GM19351 (cell line): ENCODE results near the gene POLE4.

ENCODE experiments used
- ATAC-seq: cut with Tn5 transposase; IDR thresholded peaks from one replicate; pipeline ENCODE4 v1.9.1; 2021; ENCODE audit warnings: mild to moderate bottlenecking, moderate library complexity; ENCODE audit not compliant: unreplicated experiment

POLE4 gene

DNA sequence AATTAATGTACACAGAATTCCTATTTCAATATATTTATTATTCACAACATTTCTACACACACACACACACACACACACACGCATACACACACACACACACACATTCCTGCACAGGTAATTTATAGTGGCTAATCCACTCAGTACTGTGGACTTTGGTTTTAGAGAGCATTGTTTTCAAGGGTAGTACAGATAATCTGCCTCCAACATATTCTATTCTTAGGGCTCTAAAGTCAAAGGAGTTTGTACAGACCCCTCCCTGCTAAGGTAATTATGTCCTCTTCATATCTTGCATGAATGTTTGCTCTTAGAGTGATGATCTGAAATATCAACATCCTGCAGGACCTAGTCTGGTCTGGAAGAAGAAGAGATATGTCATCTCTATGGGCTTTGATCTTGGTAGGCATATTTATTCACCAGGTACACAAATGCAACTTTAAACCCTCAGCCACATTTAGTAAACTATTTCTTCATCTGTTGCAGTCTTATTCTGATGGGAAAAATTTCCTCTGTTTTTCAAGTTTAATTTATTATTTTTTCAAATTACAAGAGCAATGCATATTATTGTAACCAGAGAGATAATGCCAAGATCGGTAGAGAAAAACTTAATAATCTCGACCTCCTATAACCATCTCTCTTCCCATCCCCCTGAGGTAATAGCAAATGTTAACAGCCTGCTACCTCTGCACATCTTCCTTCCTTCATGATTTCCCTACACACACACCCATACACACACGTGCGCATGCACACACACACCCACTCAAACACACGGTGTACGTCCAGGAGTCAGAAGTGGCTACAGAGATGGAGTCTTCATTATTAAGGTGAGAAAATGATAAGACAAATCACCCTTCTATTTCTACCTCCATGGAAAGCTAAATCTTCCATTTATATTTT, 18.3 kb upstream of the POLE4 start:
- no peak for ATAC-seq

DNA sequence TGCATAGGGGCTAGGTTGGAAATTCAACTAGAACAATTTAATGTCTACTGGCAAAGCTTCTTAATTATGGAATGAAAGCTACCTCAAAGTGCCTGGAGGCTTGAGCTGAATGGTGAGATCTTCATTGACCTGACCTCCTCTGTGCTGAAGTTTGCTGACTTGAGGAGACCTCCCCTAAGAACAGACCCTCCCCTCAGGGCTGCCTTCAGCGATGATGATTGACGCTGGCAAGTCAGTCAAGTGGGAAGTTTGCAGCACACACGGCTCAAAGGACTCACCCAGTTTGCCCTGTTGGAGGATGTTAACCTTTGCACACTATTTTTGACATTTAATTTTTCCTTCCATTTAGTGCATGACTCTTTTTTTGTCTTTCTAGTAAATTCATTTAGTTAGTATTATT, 17.2 kb upstream of the POLE4 start:
- ATAC-seq: no peak

DNA sequence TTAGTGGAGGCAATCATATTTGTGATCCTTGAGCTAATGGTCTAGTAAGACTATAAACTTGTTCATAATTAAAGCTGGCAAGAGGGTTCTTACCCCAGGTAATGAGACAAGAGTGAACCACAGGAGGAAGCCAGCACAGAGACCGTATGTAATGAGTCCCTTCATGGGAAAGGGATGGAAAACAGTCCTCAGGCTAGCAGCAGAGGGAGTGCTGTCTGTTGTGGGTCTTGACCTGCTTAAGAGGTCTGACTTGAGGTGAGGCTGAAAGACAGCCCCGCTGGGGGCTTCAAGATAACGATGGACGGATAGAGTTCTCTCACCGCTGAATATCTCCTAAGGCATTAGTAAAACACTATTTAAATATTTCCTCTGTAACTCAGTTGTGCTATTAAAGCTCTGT, 16.2 kb upstream of the POLE4 start:
- no peak for ATAC-seq

DNA sequence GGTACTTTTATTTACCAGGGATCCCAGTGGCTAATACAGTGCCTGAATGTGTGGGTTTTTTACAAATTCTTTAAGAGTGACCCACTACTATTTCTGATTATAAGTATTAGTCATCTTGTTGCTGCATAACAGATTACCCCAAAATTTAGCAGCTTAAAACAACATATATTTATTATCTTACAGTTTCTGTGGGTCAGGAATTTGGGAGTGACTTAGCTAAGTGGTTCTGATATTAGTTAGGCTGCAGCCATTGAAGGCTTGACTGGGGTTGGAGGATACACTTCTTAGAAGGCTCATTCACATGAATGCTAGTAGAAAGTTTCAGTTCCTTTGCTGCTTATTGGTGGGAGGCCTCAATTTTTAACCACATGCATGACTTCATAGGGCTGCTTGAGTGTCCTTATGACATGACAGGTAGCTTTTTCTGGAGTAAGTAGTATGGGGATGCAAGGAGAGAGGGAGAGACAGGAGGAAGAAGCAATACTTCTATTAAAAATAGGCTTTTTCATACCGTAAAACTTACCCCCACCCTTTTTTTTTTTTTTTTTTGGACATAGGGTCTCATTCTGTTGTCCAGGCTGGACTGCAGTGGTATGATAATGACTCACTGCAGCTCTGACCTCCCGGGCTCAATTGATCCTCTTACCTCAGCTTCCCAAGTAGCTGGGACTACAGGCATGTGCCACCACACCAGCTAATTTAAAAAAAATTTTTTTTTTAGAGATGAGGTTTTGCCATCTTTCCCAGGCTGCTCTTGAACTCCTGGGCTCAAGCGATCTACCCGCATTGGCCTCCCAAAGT, 13.3 kb upstream of the POLE4 start:
- ATAC-seq: peak; percentile 100

DNA sequence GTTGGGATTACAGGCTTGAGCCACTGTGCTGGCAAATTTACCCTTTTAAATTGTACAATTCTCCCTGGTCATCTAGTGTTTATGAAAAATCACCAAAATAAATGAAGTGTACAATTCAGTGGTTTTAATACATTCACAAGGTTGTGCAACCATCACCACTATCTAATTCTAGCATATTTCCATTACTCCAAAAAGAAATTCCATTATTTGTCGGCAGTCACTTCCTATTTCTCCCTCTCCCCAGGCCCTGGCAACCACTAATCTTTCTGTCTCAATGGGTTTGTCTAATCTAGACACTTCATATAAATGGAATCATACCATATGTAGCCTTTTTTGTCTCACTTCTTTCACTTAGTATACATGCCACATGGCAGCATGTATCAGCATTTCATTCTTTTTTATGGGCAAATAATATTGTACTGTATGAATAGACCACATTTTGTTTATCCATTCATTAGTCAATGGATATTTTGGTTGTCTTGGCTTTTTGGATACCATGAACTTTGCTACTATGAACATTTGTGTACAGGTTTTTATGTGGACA, 12.6 kb upstream of the POLE4 start:
- no peak for ATAC-seq

DNA sequence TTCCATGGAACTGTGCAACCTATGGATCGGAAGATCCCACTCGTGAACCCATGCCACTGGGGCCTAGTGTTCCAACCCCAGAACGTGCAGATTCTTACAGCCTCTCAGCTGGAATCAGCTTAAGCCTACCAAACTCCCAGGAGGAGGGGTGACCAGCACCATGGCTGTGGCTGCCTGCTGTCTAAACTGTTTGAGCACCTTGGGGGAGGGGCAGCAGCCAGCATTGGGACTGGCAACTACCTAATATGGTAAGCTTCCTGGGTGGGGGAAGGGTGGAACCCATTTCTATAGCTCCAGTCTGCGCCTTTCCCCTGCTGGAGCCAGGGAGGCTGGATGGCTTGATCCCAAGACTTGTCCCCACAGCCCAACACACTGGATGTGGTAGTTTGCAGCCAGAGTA, 10.7 kb upstream of the POLE4 start:
- ATAC-seq: no peak

DNA sequence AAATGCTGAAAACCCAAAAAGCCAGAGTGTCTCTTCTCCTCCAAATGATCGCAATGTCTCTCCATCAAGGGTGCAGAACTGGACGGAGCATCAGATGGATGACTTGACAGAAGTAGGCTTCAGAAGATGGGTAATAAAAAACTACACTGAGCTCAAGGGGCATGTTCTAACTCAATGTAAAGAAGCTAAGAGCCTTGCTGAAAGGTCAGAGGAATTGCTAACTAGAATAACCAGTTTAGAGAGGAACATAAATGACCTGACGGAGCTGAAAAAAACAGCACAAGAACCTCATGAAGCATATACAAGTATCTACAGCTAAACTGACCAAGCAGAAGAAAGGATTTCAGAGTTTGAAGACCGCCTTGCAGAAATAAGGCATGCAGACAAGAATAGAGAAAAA, 9.7 kb upstream of the POLE4 start:
- ATAC-seq: no peak

DNA sequence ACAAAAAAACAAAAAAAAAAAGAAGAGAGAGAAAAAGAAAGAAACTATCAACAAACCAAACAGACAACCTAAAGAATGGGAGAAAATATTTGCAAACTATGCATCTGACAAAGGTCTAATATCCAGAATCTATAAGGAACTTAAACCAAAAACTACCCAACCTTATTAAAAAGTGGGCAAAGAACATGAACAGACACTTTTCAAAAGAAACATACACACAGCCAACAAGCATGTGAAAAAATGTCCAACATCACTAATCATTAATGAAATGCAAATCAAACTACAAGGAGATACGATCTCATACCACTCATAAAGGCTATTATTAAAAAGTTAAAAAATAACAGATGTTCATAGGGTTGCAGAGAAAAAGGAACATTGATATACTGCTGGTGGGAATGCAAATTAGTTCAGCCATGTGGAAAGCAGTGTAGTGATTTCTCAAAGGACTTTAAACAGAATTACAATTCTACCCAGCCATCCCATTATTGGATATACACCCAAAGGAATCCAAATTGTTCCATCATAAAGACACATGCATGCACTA, 7.2 kb upstream of the POLE4 start:
- no peak for ATAC-seq

DNA sequence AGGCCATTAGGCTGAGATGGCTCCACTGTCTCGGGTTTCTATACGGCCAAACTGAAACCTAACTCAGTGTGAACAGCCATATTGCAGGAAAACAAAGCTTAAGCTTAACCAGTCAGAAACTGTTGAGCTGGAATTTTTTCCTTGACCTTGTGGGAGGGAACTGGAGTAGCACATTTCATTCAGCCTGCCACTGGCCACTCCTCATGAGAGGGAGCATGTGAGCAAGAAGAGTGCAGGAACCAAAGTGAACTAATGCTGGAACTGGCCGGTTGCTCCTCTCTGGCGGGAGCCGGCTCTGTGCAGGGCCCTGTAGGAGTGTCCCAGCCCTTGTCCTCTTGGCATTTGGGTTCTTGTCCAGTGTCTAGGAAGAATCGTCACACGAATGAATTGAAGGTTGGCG, 5.9 kb upstream of the POLE4 start:
- ATAC-seq: no peak

DNA sequence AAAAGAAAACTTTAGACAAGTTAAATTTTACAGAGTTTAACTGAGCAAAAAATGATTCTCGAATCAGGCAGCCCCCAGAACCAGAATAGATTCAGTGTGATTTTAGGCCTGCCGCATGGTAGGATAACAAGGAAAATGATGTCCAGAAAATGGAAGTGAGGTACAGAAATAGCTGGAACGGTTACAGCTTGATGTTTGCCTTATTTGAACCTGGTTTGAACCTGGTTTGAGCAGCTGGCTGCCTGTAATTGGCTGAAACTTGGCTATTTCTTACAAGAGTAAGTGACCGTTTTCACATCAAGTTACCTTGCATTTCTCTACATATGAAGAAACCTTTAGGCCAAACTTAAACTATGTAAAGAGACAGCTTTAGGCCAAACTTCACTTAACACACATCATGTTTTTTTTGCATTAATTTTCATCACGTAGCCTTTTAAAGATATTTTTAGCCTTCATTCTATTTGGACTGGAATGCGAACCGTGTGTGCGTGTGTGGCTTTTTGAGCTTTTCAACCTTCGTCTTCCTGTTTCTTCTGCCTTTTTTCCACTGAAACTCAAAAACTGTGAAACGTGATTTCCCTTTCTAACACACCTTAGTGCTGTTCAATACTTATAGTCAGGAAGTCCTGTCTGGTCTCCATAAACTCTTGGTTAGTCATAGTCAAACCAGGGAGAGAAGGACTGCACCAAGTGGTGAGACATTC, 4.5 kb upstream of the POLE4 start:
- no peak for ATAC-seq

DNA sequence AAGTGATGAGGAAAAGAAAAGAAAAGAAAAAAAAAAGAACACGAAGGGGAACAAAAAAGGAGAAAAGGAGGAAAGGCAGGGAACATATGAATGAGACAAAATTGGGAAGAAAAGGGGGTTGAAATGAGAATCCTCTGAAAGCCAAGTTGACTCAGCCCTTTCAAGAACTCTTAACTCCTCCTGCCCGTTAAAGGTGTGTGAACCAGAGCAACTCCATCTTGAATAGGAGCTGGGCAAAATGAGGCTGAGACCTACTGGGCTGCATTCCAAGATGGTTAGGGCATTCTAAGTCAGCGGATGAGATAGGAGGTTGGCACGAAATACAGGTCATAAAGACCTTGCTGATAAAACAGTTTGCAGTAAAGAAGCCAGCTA, 4.0 kb upstream of the POLE4 start:
- ATAC-seq: no peak

DNA sequence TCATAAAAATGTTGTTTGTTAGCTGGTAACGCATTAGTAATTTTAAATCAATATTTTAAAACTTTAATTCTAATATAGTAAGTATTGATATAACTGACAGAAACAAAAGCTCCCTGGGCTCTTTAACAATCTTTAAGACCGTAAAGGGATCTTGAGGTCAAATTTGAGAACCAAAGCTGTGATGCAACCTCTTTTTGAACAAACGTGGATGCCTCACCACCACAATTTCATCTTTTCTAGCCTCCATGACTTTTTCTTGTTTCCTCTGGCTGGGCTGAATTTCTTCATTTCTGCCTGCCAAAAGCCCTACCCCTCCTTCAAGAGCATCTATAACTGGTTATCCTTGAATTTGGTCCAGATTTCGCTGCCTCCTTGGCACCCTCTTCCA, 563 bp upstream of the POLE4 start:
- ATAC-seq: no peak

DNA sequence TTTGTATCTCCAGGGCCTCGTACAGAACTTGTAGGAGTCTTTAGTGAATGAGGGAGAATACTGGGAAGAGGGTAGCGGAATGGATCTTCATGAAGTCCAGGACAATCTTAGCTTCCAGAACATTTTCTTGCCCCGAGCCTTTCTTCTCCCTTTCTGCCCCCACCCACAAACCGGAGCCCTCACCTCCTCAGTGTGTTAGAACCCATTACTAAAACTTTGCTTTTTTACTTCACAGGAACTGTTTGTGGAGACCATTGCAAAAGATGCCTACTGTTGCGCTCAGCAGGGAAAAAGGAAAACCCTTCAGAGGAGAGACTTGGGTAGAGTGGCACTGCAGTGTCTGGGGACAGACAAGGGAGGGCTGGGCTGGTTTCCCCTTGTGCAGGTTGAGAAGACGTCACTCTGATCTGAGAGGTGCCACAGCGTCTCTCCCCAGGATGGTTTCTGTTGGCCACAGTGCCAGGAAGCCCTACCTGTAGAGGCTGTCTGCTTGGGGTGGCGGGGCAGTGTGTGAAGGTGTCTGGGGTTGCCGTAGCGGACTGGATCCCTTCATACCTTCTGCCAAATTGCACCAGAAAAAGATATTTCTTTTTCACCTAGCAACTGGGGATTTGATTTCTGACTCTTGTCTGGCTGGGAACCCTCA, 786 bp downstream of the POLE4 start:
- no peak for ATAC-seq

DNA sequence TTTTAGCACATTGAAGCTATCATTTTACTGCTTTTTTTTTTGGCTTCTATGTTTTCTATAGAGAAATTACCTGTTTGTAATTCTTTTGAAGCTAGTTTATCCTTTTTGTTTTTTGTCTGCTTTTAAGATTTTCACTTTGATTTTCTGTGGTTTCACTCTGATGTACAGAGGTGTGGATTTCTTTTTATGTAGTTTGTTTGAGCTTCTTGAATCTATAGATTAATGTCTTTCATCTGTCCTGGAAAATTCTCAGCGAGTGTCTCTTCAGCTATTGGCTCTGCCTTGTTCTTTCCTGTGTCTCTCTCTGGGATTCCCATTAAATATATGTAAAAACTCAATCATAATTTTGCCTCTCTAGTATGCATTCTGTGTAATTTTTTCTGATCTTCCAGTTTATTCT, 8.4 kb downstream of the POLE4 start:
- no peak for ATAC-seq

DNA sequence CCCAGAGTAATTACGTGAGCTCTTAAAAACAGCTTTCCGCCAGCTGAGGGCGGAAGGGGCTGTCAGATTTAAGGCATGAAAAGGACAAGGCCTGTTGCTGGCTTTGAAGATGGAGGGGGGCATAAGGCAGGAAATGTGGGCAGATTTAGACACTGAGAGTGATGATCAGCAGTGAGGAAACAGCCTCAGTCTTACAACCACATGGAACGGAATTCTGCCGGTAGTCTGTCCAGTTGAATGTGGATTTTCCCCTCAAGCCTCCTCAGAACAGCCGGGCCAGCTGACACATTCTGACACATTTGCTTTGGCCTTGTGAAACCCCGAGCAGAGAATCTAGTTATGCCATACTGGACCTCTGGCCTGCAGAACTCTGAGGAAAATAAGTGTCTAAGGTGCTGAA, 16.6 kb downstream of the POLE4 start:
- no peak for ATAC-seq

DNA sequence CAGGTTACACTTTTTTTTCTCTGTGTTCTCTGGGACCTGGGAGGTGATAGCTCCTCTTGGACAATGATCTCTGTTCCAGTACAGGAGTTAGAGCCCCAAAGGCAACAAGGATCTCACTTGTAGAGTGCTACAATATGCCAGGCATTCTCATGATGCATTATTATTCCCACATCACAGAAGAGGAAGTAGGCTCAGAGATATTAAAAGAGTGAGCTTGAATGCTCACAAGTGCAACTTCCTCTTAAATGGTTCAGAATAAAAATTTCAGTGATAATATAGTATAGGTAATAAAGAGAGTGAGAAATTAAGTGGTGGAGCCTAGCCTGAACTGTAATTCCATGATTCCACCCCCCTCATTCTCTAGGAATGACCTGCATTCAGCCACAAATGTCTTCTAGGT, 21.4 kb downstream of the POLE4 start:
- ATAC-seq: no peak

DNA sequence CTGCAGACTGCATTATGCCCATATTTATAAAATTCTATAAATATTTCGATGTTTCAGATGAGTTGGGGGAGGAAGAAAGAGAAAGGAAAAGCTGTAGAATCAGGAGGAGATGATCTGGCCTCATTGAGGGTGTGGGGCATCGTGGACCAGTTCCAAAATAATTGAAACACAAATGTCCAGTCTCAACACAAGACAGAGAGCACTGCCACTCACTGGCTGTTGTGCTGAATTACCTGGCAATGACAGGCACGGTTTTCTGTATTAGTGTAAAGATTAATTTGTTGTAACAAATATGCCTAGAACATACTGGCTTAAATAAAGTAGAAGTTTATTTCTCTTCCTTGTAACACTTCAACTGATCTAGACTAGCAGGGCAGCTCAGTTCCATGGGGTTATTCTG, 24.1 kb downstream of the POLE4 start:
- no peak for ATAC-seq

DNA sequence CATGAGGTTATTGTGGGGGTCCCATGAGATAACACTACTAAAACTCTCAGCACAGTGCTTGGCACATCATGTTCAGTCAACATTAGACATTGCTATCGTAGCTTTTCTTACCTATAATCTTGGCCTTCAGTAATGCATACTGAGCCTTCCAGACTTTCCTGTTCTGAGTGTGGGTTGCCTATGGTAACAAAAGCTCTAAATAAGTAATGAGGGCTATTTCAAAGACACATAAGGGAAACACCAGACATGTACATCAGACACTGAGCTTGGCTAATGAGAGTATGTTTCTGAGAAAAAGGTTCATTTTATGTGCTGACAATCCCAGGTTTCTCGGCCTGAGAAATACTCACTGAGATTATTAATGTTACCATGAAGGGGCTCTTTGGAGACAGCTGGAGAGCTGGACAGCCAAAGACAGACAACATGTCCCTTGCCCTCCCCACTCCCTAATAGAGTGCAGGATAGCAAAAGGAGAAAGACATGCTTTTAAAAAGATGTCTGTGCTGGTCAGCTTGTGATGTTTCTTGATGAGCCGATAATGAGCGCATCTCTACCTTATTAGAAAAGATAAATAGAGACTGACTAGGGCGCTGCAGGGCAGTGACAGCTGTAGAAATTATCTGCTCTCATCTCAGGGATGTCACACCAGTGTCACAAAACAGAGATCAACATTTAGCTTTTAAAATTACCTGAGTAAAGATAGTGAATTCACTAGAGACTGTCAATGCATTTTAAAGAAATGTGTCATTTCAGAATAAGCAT, 25.4 kb downstream of the POLE4 start:
- no peak for ATAC-seq

DNA sequence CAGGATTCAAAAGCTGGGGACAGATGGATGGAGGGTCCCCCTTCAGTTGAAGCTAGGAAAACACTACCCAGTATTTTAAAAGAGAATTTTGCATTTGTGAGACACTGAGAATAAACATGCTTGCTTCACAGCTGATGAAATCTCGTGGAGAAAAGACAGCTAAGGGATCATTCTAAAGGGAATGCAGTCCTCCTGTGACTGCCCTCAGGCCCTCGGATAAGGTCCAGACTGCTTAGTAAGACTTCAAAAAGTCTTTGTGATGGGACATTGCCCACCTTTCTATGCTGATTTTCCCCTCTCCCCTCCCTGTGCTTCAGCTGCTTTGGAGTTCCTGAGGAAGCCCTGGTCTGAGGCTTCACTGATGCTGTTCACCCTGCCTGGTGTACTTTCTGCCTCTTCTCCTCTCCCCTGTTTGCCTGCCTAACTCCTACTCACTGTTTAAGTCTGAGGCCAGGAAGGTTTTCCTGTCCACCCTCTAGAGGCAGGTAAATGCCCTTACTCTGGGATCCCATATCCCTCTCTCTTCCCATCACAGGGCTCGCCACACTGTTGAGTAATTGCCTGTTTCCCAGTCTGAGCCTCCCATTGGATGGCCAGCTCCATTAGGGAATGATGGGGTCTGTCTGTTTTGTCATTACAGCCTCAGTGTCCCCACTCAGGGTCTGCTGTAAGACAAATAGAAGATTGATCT, 26.6 kb downstream of the POLE4 start:
- no peak for ATAC-seq
